GM12864 (cell line): Measurements from ENCODE around the gene OR52E1.

Experiments used
- DNase-seq: peaks from one replicate; pipeline ENCODE4 v3.0.0-alpha.2; 2011; ENCODE audit warnings: low read depth
- H3K4me3 ChIP-seq: 2 replicates; pipeline ENCODE4 v1.5.1; 2011; ENCODE audit warnings: mild to moderate bottlenecking, low read depth, low read length, control low read depth
- TF ChIP-seq, protein P1 (sequence below): IDR thresholded peaks from 2 replicates; pipeline ENCODE4 v1.5.1; 2011; ENCODE audit warnings: low read depth, mild to moderate bottlenecking, moderate library complexity, low read length, control low read depth, inconsistent platforms; ENCODE audit errors: missing control alignments

OR52E1 gene

DNA sequence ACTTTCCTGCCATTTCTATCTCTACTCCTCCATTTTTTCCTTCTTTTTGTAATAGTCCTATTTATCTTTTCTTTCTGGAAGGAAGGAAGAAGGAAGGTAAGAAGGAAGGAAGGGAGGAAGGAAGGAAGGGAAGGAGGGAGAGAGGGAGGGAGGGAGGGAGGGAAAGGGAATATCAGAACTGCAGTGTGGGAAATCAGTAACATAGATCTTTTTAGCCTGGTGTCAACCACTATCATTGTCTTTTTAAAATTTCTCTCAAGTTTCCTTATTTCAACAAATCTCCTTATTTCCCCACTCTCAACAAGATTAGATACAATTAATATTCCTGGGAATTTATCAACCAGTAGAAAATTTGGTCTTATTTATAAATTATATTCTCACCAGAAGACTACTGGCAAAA, 33.7 kb downstream of the OR52E1 start:
- TF ChIP-seq, protein P1, sequence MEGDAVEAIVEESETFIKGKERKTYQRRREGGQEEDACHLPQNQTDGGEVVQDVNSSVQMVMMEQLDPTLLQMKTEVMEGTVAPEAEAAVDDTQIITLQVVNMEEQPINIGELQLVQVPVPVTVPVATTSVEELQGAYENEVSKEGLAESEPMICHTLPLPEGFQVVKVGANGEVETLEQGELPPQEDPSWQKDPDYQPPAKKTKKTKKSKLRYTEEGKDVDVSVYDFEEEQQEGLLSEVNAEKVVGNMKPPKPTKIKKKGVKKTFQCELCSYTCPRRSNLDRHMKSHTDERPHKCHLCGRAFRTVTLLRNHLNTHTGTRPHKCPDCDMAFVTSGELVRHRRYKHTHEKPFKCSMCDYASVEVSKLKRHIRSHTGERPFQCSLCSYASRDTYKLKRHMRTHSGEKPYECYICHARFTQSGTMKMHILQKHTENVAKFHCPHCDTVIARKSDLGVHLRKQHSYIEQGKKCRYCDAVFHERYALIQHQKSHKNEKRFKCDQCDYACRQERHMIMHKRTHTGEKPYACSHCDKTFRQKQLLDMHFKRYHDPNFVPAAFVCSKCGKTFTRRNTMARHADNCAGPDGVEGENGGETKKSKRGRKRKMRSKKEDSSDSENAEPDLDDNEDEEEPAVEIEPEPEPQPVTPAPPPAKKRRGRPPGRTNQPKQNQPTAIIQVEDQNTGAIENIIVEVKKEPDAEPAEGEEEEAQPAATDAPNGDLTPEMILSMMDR: no peak
- no peak overlapping the region for H3K4me3 ChIP-seq
- no peak for DNase-seq

DNA sequence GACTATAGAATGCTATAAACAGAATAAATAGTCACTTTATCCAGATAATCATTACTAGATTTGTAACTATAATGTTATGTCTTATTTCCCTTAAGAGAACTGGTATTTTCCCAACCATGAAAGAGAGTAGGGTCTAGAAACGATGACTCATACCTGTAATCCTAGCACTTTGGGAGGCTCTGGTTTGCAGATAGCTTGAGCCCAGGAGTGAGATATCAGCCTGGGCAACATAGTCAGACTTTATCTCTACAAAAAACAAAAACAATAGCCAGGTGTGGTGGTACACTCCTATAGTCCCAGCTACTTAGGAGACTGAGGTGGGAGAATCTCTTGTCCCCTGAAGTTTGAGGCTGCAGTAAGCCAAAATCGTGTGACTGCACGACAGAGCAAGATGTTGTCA, 37.9 kb downstream of the OR52E1 start:
- H3K4me3 ChIP-seq: no peak overlapping the region
- DNase-seq: no peak
- TF ChIP-seq, protein P1: no peak

- no peak overlapping the region for H3K4me3 ChIP-seq
- TF ChIP-seq, protein P1: no peak
- DNase-seq: no peak
These were observed 46.0 kb downstream of the OR52E1 start for GRCh38 chr11:5115339-5115738.

- no peak overlapping the region for H3K4me3 ChIP-seq
- DNase-seq: no peak
- TF ChIP-seq, protein P1: no peak
These were observed 48.2 kb downstream of the OR52E1 start for GRCh38 chr11:5117588-5117987.

DNA sequence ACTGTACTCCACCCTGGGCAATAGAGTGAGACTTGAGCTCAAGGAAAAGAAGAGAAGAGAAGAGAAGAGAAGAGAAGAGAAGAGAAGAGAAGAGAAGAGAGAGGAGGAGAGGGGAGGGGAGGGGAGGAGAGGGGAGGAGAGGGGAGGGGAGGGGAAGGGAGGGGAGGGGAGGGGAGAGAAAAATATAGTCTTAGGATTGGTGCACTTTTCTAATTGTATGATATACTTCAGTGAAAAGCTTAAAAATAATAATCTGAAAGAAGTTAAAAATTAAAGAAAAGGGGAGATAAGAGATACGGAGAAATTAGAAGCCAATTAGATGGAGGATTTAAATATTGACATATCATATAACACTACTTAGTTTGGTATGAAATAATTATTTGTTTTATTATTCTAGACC, 49.5 kb downstream of the OR52E1 start:
- H3K4me3 ChIP-seq: no peak overlapping the region
- TF ChIP-seq, protein P1: no peak
- no peak for DNase-seq
